Measurements from ENCODE around the gene HSP90B1. TPM values are rescaled to one million over a fixed set of nuclear protein-coding genes. Genes with fewer than 3 reads are reported as not detected.
A peak's percentile ranks its signal among the peaks of the same experiment; 100 is the strongest.

Gene HSP90B1
- total and polyA plus RNA-seq, 2 of the 13 experiments (the other 11 are each of a cell fraction or from before 2014, with no cell fraction given), result 800 to 954 TPM

GRCh38 chr12:103965590-103966504, 35.6 kb downstream of the HSP90B1 start, which contains the start of gene TDG (continued):
- TF ChIP-seq FOXP4 (CRISPR knock-in tag; IDR thresholded peaks at IDR 0.05), result peak; percentile 47
- TF ChIP-seq ZNF747 (CRISPR knock-in tag; IDR thresholded peaks at IDR 0.05; ENCODE audit: borderline replicate concordance), result peak; percentile 80; the same call in 1 of the 2 replicates
- TF ChIP-seq HNF4G (IDR thresholded peaks at IDR 0.05; ENCODE audit: borderline replicate concordance, low read depth, low read length), result no peak
- TF ChIP-seq HNF4G (CRISPR knock-in tag; IDR thresholded peaks at IDR 0.05; ENCODE audit: borderline replicate concordance, low read depth), result peak; percentile 18; the same call in 1 of the 2 replicates
- peak; percentile 47 for TF ChIP-seq BCL6 (CRISPR knock-in tag; IDR thresholded peaks at IDR 0.05)
- TF ChIP-seq ZNF577 (CRISPR knock-in tag; IDR thresholded peaks at IDR 0.05; ENCODE audit: borderline replicate concordance, low read depth), result no peak
- no peak for TF ChIP-seq FOXP1 (IDR thresholded peaks at IDR 0.05)
- no peak for TF ChIP-seq FOXP1 (CRISPR knock-in tag; IDR thresholded peaks at IDR 0.05)
- TF ChIP-seq ZMYM4 (CRISPR knock-in tag; IDR thresholded peaks at IDR 0.05), result peak; percentile 94
- TF ChIP-seq XRCC5 (optimal IDR thresholded peaks at IDR 0.05; ENCODE audit: low read length), result peak; percentile 89
- TF ChIP-seq ZNF776 (CRISPR knock-in tag; IDR thresholded peaks at IDR 0.05), result 0 out of 2 replicates have a peak, but pooled peaks have one; percentile 79
- no peak for TF ChIP-seq ATM (IDR thresholded peaks at IDR 0.05; ENCODE audit: borderline replicate concordance)
- no peak for TF ChIP-seq CC2D1A (CRISPR knock-in tag; IDR thresholded peaks at IDR 0.05)
- TF ChIP-seq ZNF343 (CRISPR knock-in tag; IDR thresholded peaks at IDR 0.05), result 0 out of 2 replicates have a peak, but pooled peaks have one; percentile 31
- TF ChIP-seq NFYB (CRISPR knock-in tag; IDR thresholded peaks at IDR 0.05), result peak; percentile 90
- TF ChIP-seq REPIN1 (CRISPR knock-in tag; IDR thresholded peaks at IDR 0.05; ENCODE audit: borderline replicate concordance, low read depth), result peak; percentile 53; the same call in 1 of the 2 replicates
- no peak for TF ChIP-seq JDP2 (CRISPR knock-in tag; IDR thresholded peaks at IDR 0.05; ENCODE audit: borderline replicate concordance)
- 0 out of 2 replicates have a peak, but pooled peaks have one; percentile 80 for TF ChIP-seq SNAI1 (CRISPR knock-in tag; IDR thresholded peaks at IDR 0.05; ENCODE audit: borderline replicate concordance)
- peak; percentile 64; the same call in 1 of the 2 replicates for TF ChIP-seq HBP1 (CRISPR knock-in tag; IDR thresholded peaks at IDR 0.05; ENCODE audit: low read depth)
- 0 out of 2 replicates have a peak, but pooled peaks have one; percentile 52 for TF ChIP-seq HMG20B (CRISPR knock-in tag; conservative IDR thresholded peaks at IDR 0.05)
- no peak for TF ChIP-seq ATF7 (IDR thresholded peaks at IDR 0.05)
- peak; percentile 66; the same call in 1 of the 2 replicates for TF ChIP-seq ATF7 (CRISPR knock-in tag; IDR thresholded peaks at IDR 0.05)
- TF ChIP-seq ARNT2 (CRISPR knock-in tag; IDR thresholded peaks at IDR 0.05; ENCODE audit: low read depth), result peak; percentile 78; the same call in 1 of the 2 replicates
- TF ChIP-seq ATAD3A (CRISPR knock-in tag; IDR thresholded peaks at IDR 0.05), result 0 out of 2 replicates have a peak, but pooled peaks have one; percentile 66
- TF ChIP-seq ZBTB7A (CRISPR knock-in tag; IDR thresholded peaks at IDR 0.05), result peak; percentile 91
- TF ChIP-seq ZNF33A (CRISPR knock-in tag; IDR thresholded peaks at IDR 0.05; ENCODE audit: borderline replicate concordance), result peak; percentile 94; the same call in 1 of the 2 replicates
- peak; percentile 77; the same call in 1 of the 2 replicates for TF ChIP-seq ZNF816 (CRISPR knock-in tag; IDR thresholded peaks at IDR 0.05; ENCODE audit: borderline replicate concordance)
- TF ChIP-seq TBX2 (CRISPR knock-in tag; IDR thresholded peaks at IDR 0.05; ENCODE audit: borderline replicate concordance), result peak; percentile 82
